GM19397 (cell line): ENCODE results near the gene TBC1D8.

Experiments used
- ATAC-seq: cut with Tn5 transposase; IDR thresholded peaks from one replicate; pipeline ENCODE4 v1.9.1; 2021; ENCODE audit warnings: mild to moderate bottlenecking, moderate library complexity; ENCODE audit not compliant: unreplicated experiment

The TBC1D8 gene

GRCh38 chr2:101004620-101005325, 146.4 kb downstream of the TBC1D8 start:
- no peak for ATAC-seq

- ATAC-seq, result no peak
Observed at GRCh38 chr2:101003278-101003775, 147.9 kb downstream of the TBC1D8 start.

GRCh38 chr2:101002562-101003277, 148.5 kb downstream of the TBC1D8 start:
- no peak for ATAC-seq

- ATAC-seq, result peak; percentile 96
Observed at GRCh38 chr2:101001691-101002561, 149.3 kb downstream of the TBC1D8 start, which contains the start of gene RPL31. Gene RPL31, plus strand, starts transcription at chr2:101002289. Its CDS starts 413 bp downstream, at chr2:101002702.

- no peak for ATAC-seq
Observed at GRCh38 chr2:100999995-101000394, 151.2 kb downstream of the TBC1D8 start.

GRCh38 chr2:100998235-100998573, 153.0 kb downstream of the TBC1D8 start:
- ATAC-seq, result no peak

- no peak for ATAC-seq
Observed at GRCh38 chr2:100997509-100998234, 153.5 kb downstream of the TBC1D8 start.

GRCh38 chr2:100995309-100996075, 155.7 kb downstream of the TBC1D8 start:
- no peak for ATAC-seq

GRCh38 chr2:100993294-100993693, 157.9 kb downstream of the TBC1D8 start:
- ATAC-seq, result no peak

GRCh38 chr2:100992262-100992661, 158.9 kb downstream of the TBC1D8 start:
- ATAC-seq, result no peak

- ATAC-seq, result no peak
Observed at GRCh38 chr2:100991404-100991773, 159.8 kb downstream of the TBC1D8 start.

GRCh38 chr2:100990650-100991403, 160.4 kb downstream of the TBC1D8 start:
- ATAC-seq, result no peak

GRCh38 chr2:100990166-100990565, 161.0 kb downstream of the TBC1D8 start:
- no peak for ATAC-seq

- no peak for ATAC-seq
Observed at GRCh38 chr2:100989666-100990065, 161.5 kb downstream of the TBC1D8 start.

- no peak for ATAC-seq
Observed at GRCh38 chr2:100988630-100989417, 162.4 kb downstream of the TBC1D8 start.

- no peak for ATAC-seq
Observed at GRCh38 chr2:100987974-100988373, 163.2 kb downstream of the TBC1D8 start.

- no peak for ATAC-seq
Observed at GRCh38 chr2:100987536-100987935, 163.6 kb downstream of the TBC1D8 start.

GRCh38 chr2:100986157-100986556, 165.0 kb downstream of the TBC1D8 start:
- no peak for ATAC-seq
